C4-2B (cell line): Measurements from ENCODE around the gene DNAJA1.
"Not testable (repeated sequence)": the region's sequence is repeated elsewhere in the genome, so short reads cannot be mapped to it uniquely, and the experiment has no call there.

Experiments used
- CTCF ChIP-seq: fragments of 450-650 bp; conservative IDR thresholded peaks from 2 replicates; pipeline ENCODE4 v1.5.1; 2017; ENCODE audit warnings: mild to moderate bottlenecking
- ZFX ChIP-seq: fragments of 450-650 bp; IDR thresholded peaks from 2 replicates; pipeline ENCODE4 v1.6.1; 2017

- not testable (repeated sequence) for TF ChIP-seq CTCF, ZFX
Measured at GRCh38 chr9:33005335-33005734, 19.7 kb upstream of the DNAJA1 start.
